Vagina (tissue), 2 donors: ENCODE data around the gene JADE3. TPM values are rescaled to one million over a fixed set of nuclear protein-coding genes. Genes with fewer than 3 reads are reported as not detected.
A peak's percentile ranks its signal among the peaks of the same experiment; 100 is the strongest.

ENCODE experiments used
- DNase-seq, 2 donors: peaks; one replicate each; pipeline ENCODE4 v3.0.0-alpha.2; 2017; ENCODE audit errors: extremely low spot score in 2 of 2
- H3K27ac ChIP-seq: fragments of 200-600 bp; sonication (generic); one replicate; pipeline ENCODE4 v1.5.1; 2019
- H3K27me3 ChIP-seq: fragments of 200-600 bp; sonication (generic); one replicate; pipeline ENCODE4 v1.5.1; 2019
- H3K36me3 ChIP-seq, 2 donors: fragments of 200-600 bp; sonication (generic); one replicate each; pipeline ENCODE4 v1.5.1; 2017 to 2019
- H3K4me1 ChIP-seq: fragments of 200-600 bp; sonication (generic); one replicate; pipeline ENCODE4 v1.5.1; 2019
- H3K4me3 ChIP-seq, 2 donors: fragments of 200-600 bp; sonication (generic); 1 replicate in 1 of 2; 2 replicates in 1 of 2; pipeline ENCODE4 v1.5.1; 2016 to 2019
- H3K9me3 ChIP-seq: fragments of 200-600 bp; sonication (generic); one replicate; pipeline ENCODE4 v1.5.1; 2019
- CTCF ChIP-seq, 3 experiments: fragments of 450-650 bp in 2 of 3; fragments of 200-600 bp in 1 of 3; sonication (generic) in 1 of 3; IDR thresholded peaks; one replicate each; pipeline ENCODE4 v1.5.1; 2017 to 2019; ENCODE audit warnings: antibody characterized with exemption in 3 of 3, mild to moderate bottlenecking in 2 of 3, moderate library complexity in 2 of 3
- POLR2A ChIP-seq, 2 donors: fragments of 450-650 bp; IDR thresholded peaks; one replicate each; pipeline ENCODE4 v1.6.1; 2017; ENCODE audit warnings: antibody characterized with exemption in 2 of 2, mild to moderate bottlenecking in 2 of 2, moderate library complexity in 2 of 2
- POLR2AphosphoS5 ChIP-seq, 2 donors: sonication (generic); formaldehyde crosslinking; IDR thresholded peaks; one replicate each; pipeline ENCODE4 v1.9.0; 2017; ENCODE audit warnings: antibody characterized with exemption in 2 of 2, mild to moderate bottlenecking in 2 of 2, low read depth in 1 of 2; ENCODE audit not compliant: insufficient read depth in 1 of 2
- intact Hi-C: fragments of 100-400 bp; cut with DNase I; formaldehyde crosslinking; loops from one replicate; pipeline ENCODE4 v1.15.1; 2023
- total RNA-seq: library from RNA; depleted of rRNA; stranded (reverse); fragments of >200 nt; gene quantifications from one replicate; pipeline ENCODE4 v1.2.3, GENCODE V29; 2016

JADE3 gene
- total RNA-seq = 5.2 TPM

- H3K27ac ChIP-seq = peak within 1 kb of the TSS; percentile 53
- TF ChIP-seq POLR2A (IDR thresholded peaks at IDR 0.05) (peak in 1 of 2 donors; percentile 18), POLR2AphosphoS5 (IDR thresholded peaks at IDR 0.05; ENCODE audit: insufficient read depth in 1 of 2, low read depth in 1 of 2) (no peak), CTCF (IDR thresholded peaks at IDR 0.05) (no peak)
- peak within 1 kb of the TSS; percentile 53 to 59 for H3K4me3 ChIP-seq
- no peaks in the 10 kb centered on the region for H3K27me3 ChIP-seq
- H3K4me1 ChIP-seq = no peaks in the 10 kb centered on the region
- no peak for DNase-seq
- H3K9me3 ChIP-seq = no peaks in the 10 kb centered on the region
- H3K36me3 ChIP-seq = no peaks in the 10 kb centered on the region
- intact Hi-C loops = no loop called here
Measured at GRCh38 chrX:46912098-46912602, at the start of gene JADE3. JADE3 (plus strand) TSS chrX:46912421; CDS start chrX:46984895, 72,474 bp downstream.

- H3K36me3 ChIP-seq = no peaks in the 10 kb centered on the region
- no peaks in the 10 kb centered on the region for H3K4me1 ChIP-seq
- no peak for DNase-seq
- no peak overlapping the region for H3K4me3 ChIP-seq
- no peaks in the 10 kb centered on the region for H3K27me3 ChIP-seq
- intact Hi-C loops = no loop called here
- no peaks in the 10 kb centered on the region for H3K9me3 ChIP-seq
- no peak for TF ChIP-seq POLR2A (IDR thresholded peaks at IDR 0.05)
- TF ChIP-seq CTCF (IDR thresholded peaks at IDR 0.05) = no peak
- TF ChIP-seq POLR2AphosphoS5 (IDR thresholded peaks at IDR 0.05; ENCODE audit: insufficient read depth in 1 of 2, low read depth in 1 of 2) = no peak
- H3K27ac ChIP-seq = no peak overlapping the region
Measured at GRCh38 chrX:46863072-46863471, 49.1 kb upstream of the JADE3 start.

- no peak overlapping the region for H3K27ac ChIP-seq
- no peak for TF ChIP-seq POLR2AphosphoS5 (IDR thresholded peaks at IDR 0.05; ENCODE audit: insufficient read depth in 1 of 2, low read depth in 1 of 2)
- no peak for TF ChIP-seq CTCF (IDR thresholded peaks at IDR 0.05)
- TF ChIP-seq POLR2A (IDR thresholded peaks at IDR 0.05) = no peak
Measured at GRCh38 chrX:46864606-46865005, 47.6 kb upstream of the JADE3 start.

GRCh38 chrX:46865281-46865680 lies 46.9 kb upstream of the JADE3 start:
- DNase-seq = no peak
- TF ChIP-seq POLR2A (IDR thresholded peaks at IDR 0.05) (no peak), CTCF (IDR thresholded peaks at IDR 0.05) (no peak), POLR2AphosphoS5 (IDR thresholded peaks at IDR 0.05; ENCODE audit: insufficient read depth in 1 of 2, low read depth in 1 of 2) (no peak)
- Histone ChIP-seq H3K4me3 (no peak overlapping the region), H3K27ac (no peak overlapping the region), H3K4me1 (no peaks in the 10 kb centered on the region), H3K27me3 (no peaks in the 10 kb centered on the region), H3K9me3 (no peaks in the 10 kb centered on the region), H3K36me3 (no peaks in the 10 kb centered on the region)
- intact Hi-C loops = no loop called here

More at GRCh38 chrX:46864606-46865005, 47.6 kb upstream of the JADE3 start:
- intact Hi-C loops = no loop called here
- no peak overlapping the region for H3K4me3 ChIP-seq
- no peak for DNase-seq
- no peaks in the 10 kb centered on the region for H3K9me3 ChIP-seq
- no peaks in the 10 kb centered on the region for H3K4me1 ChIP-seq
- H3K27me3 ChIP-seq = no peaks in the 10 kb centered on the region
- no peaks in the 10 kb centered on the region for H3K36me3 ChIP-seq

- Histone ChIP-seq H3K36me3 (no peaks in the 10 kb centered on the region), H3K27ac (no peak overlapping the region), H3K4me1 (no peaks in the 10 kb centered on the region), H3K9me3 (no peaks in the 10 kb centered on the region), H3K4me3 (no peak overlapping the region), H3K27me3 (no peaks in the 10 kb centered on the region)
- no peak for TF ChIP-seq POLR2AphosphoS5 (IDR thresholded peaks at IDR 0.05; ENCODE audit: insufficient read depth in 1 of 2, low read depth in 1 of 2)
- TF ChIP-seq CTCF (IDR thresholded peaks at IDR 0.05) = no peak
- no peak for TF ChIP-seq POLR2A (IDR thresholded peaks at IDR 0.05)
- intact Hi-C loops = no loop called here
- no peak for DNase-seq
Measured at GRCh38 chrX:46866726-46867125, 45.5 kb upstream of the JADE3 start.
